ENCODE measurements around the gene RAP1GDS1.
A peak's percentile ranks its signal among the peaks of the same experiment; 100 is the strongest.
"Not testable (repeated sequence)": the region's sequence is repeated elsewhere in the genome, so short reads cannot be mapped to it uniquely, and the experiment has no call there.

Gene RAP1GDS1

DNA sequence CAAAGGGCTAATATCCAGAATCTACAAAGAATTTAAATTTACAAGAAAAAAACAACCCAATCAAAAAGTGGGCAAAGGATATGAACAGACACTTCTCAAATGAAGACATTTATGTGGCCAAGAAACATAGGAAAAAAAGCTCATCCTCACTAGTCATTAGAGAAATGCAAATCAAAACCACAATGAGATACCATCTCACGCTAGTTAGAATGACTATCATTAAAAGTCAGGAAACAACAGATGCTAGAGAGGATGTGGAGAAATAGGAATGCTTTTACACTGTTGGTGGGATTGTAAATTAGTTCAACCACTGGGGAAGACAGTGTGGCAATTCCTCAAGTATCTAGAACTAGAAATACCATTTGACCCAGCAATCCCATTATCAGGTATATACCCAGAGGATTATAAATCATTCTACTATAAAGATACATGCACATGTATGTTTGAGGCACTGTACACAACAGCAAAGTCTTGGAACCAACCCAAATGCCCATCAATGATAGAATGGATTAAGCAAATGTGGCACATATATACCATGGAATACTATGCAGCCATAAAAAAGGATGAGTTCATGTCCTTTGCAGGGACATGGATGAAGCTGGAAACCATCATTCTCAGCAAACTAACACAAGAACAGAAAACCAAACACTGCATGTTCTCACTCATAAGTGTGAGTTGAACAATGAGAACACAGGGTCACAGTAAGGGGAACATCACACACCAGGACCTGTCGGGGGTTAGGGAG lies 200.1 kb downstream of the RAP1GDS1 start:
- ATAC-seq = not testable (repeated sequence)

DNA sequence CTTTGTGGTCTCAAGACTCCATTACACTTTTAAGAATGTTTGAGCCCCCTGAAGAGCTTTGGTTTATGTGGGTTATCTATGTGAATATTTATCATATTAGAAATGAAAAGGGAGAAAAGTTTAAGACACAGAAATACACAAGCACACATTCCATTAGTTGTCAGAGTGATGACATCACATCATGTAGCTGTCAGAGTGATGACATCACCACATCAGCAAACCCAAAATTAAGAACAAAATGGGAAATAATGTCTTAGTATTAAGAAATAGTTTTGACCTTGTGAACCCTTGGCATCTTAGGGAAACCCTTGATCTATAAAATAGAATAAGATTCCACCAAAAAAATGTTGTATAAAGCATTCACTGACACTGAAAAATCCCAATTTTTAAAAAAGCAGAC lies 201.3 kb downstream of the RAP1GDS1 start:
- no peak for TF ChIP-seq CSDC2 (CRISPR knock-in tag; IDR thresholded peaks at IDR 0.05)
- TF ChIP-seq ZNF565 (CRISPR knock-in tag; conservative IDR thresholded peaks at IDR 0.05; ENCODE audit: low read depth) = no peak
- TF ChIP-seq, protein P1, sequence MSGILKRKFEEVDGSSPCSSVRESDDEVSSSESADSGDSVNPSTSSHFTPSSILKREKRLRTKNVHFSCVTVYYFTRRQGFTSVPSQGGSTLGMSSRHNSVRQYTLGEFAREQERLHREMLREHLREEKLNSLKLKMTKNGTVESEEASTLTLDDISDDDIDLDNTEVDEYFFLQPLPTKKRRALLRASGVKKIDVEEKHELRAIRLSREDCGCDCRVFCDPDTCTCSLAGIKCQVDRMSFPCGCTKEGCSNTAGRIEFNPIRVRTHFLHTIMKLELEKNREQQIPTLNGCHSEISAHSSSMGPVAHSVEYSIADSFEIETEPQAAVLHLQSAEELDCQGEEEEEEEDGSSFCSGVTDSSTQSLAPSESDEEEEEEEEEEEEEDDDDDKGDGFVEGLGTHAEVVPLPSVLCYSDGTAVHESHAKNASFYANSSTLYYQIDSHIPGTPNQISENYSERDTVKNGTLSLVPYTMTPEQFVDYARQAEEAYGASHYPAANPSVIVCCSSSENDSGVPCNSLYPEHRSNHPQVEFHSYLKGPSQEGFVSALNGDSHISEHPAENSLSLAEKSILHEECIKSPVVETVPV (CRISPR knock-in tag; IDR thresholded peaks at IDR 0.05) = no peak
- no peak for TF ChIP-seq ISL1 (CRISPR knock-in tag; IDR thresholded peaks at IDR 0.05)
- TF ChIP-seq ZC3H10 (CRISPR knock-in tag; IDR thresholded peaks at IDR 0.05) = no peak
- TF ChIP-seq SNAI2 (CRISPR knock-in tag; IDR thresholded peaks at IDR 0.05) = no peak
- TF ChIP-seq, protein P2, sequence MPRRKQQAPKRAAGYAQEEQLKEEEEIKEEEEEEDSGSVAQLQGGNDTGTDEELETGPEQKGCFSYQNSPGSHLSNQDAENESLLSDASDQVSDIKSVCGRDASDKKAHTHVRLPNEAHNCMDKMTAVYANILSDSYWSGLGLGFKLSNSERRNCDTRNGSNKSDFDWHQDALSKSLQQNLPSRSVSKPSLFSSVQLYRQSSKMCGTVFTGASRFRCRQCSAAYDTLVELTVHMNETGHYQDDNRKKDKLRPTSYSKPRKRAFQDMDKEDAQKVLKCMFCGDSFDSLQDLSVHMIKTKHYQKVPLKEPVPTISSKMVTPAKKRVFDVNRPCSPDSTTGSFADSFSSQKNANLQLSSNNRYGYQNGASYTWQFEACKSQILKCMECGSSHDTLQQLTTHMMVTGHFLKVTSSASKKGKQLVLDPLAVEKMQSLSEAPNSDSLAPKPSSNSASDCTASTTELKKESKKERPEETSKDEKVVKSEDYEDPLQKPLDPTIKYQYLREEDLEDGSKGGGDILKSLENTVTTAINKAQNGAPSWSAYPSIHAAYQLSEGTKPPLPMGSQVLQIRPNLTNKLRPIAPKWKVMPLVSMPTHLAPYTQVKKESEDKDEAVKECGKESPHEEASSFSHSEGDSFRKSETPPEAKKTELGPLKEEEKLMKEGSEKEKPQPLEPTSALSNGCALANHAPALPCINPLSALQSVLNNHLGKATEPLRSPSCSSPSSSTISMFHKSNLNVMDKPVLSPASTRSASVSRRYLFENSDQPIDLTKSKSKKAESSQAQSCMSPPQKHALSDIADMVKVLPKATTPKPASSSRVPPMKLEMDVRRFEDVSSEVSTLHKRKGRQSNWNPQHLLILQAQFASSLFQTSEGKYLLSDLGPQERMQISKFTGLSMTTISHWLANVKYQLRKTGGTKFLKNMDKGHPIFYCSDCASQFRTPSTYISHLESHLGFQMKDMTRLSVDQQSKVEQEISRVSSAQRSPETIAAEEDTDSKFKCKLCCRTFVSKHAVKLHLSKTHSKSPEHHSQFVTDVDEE (CRISPR knock-in tag; IDR thresholded peaks at IDR 0.05) = no peak
- no peak for TF ChIP-seq ZFP30 (CRISPR knock-in tag; IDR thresholded peaks at IDR 0.05)
- no peak for TF ChIP-seq ZNF8 (CRISPR knock-in tag; IDR thresholded peaks at IDR 0.05)
- TF ChIP-seq ESRRG (CRISPR knock-in tag; IDR thresholded peaks at IDR 0.05) = no peak
- TF ChIP-seq BACH2 (CRISPR knock-in tag; IDR thresholded peaks at IDR 0.05; ENCODE audit: borderline replicate concordance) = no peak
- ATAC-seq = no peak

DNA sequence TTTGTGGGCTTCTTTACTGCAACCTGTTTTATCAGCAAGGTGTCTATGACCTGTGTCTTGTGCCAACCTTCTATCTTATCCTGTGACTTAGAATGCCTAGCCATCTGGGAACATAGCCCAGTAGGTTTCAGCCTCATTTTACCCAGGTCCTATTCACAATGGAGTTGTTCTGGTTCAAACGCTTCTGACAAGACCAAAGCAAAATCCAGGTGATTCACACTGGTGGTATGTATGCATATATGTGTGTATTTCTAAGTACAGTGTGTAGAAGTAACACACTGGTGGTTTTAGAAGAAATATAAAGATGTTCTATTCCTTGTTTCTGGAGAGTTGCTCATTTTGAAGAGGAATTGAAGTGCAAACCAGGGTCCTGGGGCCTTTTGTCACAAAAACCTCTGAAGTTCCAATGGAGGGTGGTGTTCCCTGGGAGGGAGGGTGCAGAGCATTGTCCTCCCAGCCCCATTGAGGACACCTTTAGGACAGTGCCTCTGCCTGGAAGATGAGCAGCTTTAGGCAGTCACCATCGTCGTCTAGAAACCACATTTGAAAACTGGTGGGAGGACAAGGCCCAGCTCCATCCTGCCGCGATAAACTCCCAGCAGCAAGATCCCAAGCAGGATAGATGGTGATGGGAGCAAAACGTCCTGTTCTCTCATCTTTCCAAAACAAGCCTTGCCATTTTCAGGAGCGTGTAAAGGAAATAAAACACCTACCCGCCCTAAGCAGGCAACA lies 205.8 kb downstream of the RAP1GDS1 start:
- ATAC-seq = peak; percentile 41
- TF ChIP-seq RARB (CRISPR knock-in tag; IDR thresholded peaks at IDR 0.05) (no peak), TCF4 (CRISPR knock-in tag; IDR thresholded peaks at IDR 0.05; ENCODE audit: borderline replicate concordance) (no peak), ESRRG (CRISPR knock-in tag; IDR thresholded peaks at IDR 0.05) (no peak), ZNF565 (CRISPR knock-in tag; conservative IDR thresholded peaks at IDR 0.05; ENCODE audit: low read depth) (no peak), BACH2 (CRISPR knock-in tag; IDR thresholded peaks at IDR 0.05; ENCODE audit: borderline replicate concordance) (no peak)
- TF ChIP-seq, protein P3, sequence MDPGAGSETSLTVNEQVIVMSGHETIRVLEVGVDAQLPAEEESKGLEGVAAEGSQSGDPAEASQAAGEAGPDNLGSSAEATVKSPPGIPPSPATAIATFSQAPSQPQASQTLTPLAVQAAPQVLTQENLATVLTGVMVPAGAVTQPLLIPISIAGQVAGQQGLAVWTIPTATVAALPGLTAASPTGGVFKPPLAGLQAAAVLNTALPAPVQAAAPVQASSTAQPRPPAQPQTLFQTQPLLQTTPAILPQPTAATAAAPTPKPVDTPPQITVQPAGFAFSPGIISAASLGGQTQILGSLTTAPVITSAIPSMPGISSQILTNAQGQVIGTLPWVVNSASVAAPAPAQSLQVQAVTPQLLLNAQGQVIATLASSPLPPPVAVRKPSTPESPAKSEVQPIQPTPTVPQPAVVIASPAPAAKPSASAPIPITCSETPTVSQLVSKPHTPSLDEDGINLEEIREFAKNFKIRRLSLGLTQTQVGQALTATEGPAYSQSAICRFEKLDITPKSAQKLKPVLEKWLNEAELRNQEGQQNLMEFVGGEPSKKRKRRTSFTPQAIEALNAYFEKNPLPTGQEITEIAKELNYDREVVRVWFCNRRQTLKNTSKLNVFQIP (CRISPR knock-in tag; IDR thresholded peaks at IDR 0.05; ENCODE audit: borderline replicate concordance, low read depth) = no peak

DNA sequence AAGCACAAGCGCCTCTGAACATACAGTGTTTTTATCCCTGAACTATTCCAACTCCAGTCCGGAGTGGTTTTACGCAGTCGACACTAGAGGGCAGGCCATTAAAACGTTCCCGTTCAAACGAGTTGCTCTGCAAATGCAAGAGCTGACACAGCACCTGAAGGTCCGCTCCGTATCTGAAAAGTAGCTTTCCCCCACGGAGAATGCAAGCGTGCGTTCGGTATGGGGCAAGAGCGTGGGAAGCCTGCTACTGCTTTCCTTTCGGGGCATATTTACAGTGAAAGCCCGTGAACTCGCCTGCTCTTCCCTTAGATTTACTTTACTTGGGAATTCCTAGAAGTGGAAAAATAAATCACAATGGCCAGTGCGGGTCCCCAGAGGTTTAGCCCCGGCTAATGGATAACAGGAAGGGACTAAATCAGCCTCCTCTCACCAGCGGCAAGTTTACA lies 206.5 kb downstream of the RAP1GDS1 start:
- ATAC-seq = peak; percentile 98
- TF ChIP-seq, protein P3 (CRISPR knock-in tag; IDR thresholded peaks at IDR 0.05; ENCODE audit: borderline replicate concordance, low read depth) = no peak
- no peak for TF ChIP-seq ZNF8 (CRISPR knock-in tag; IDR thresholded peaks at IDR 0.05)
- TF ChIP-seq ZNF70 (CRISPR knock-in tag; IDR thresholded peaks at IDR 0.05) = peak; percentile 43; the same call in 1 of the 2 replicates
- TF ChIP-seq TOX (CRISPR knock-in tag; IDR thresholded peaks at IDR 0.05; ENCODE audit: borderline replicate concordance) = no peak
- no peak for TF ChIP-seq ZFP3 (CRISPR knock-in tag; IDR thresholded peaks at IDR 0.05)
- TF ChIP-seq ZFP30 (CRISPR knock-in tag; IDR thresholded peaks at IDR 0.05) = no peak
- no peak for TF ChIP-seq ZC3H10 (CRISPR knock-in tag; IDR thresholded peaks at IDR 0.05)
- TF ChIP-seq, protein P4, sequence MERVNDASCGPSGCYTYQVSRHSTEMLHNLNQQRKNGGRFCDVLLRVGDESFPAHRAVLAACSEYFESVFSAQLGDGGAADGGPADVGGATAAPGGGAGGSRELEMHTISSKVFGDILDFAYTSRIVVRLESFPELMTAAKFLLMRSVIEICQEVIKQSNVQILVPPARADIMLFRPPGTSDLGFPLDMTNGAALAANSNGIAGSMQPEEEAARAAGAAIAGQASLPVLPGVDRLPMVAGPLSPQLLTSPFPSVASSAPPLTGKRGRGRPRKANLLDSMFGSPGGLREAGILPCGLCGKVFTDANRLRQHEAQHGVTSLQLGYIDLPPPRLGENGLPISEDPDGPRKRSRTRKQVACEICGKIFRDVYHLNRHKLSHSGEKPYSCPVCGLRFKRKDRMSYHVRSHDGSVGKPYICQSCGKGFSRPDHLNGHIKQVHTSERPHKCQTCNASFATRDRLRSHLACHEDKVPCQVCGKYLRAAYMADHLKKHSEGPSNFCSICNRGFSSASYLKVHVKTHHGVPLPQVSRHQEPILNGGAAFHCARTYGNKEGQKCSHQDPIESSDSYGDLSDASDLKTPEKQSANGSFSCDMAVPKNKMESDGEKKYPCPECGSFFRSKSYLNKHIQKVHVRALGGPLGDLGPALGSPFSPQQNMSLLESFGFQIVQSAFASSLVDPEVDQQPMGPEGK (CRISPR knock-in tag; IDR thresholded peaks at IDR 0.05; ENCODE audit: borderline replicate concordance) = 0 out of 2 replicates have a peak, but pooled peaks have one; percentile 15
- no peak for TF ChIP-seq CSDC2 (CRISPR knock-in tag; IDR thresholded peaks at IDR 0.05)
- TF ChIP-seq ZNF565 (CRISPR knock-in tag; conservative IDR thresholded peaks at IDR 0.05; ENCODE audit: low read depth) = no peak

Data from SK-N-SH treated with all-trans-retinoic acid at 6 μM for 48 hours (cell line).